HEK293 (cell line): ENCODE results near the gene NEURL2.
A peak's percentile ranks its signal among the peaks of the same experiment; 100 is the strongest.

ENCODE experiments used
- CTCF ChIP-seq: fragments of 450-650 bp; formaldehyde crosslinking; IDR thresholded peaks from 2 replicates; pipeline ENCODE4 v1.5.1; 2016; ENCODE audit warnings: missing biosample characterization, missing genetic modification characterization
- ELK4 ChIP-seq: IDR thresholded peaks from 2 replicates; pipeline ENCODE4 v1.6.1; 2011; ENCODE audit warnings: mild to moderate bottlenecking, low read depth, low read length, borderline replicate concordance
- PRDM1 ChIP-seq: fragments of 450-650 bp; formaldehyde crosslinking; IDR thresholded peaks from 2 replicates; pipeline ENCODE4; 2016; ENCODE audit warnings: missing biosample characterization, missing genetic modification characterization
- REST ChIP-seq: fragments of 450-650 bp; formaldehyde crosslinking; IDR thresholded peaks from 2 replicates; pipeline ENCODE4 v1.5.1; 2016; ENCODE audit warnings: missing biosample characterization, missing genetic modification characterization
- WT1 ChIP-seq: fragments of 450-650 bp; formaldehyde crosslinking; IDR thresholded peaks from 2 replicates; pipeline ENCODE4 v1.5.1; 2016; ENCODE audit warnings: missing biosample characterization, missing genetic modification characterization
- ZBTB44 ChIP-seq: fragments of 450-650 bp; IDR thresholded peaks from 2 replicates; pipeline ENCODE4 v1.5.1; 2018; ENCODE audit warnings: missing biosample characterization, mild to moderate bottlenecking, missing genetic modification characterization
- ZNF202 ChIP-seq: fragments of 450-650 bp; formaldehyde crosslinking; IDR thresholded peaks from 2 replicates; pipeline ENCODE4 v1.5.1; 2016; ENCODE audit warnings: missing biosample characterization, missing genetic modification characterization, borderline replicate concordance
- ZNF266 ChIP-seq: fragments of 450-650 bp; formaldehyde crosslinking; IDR thresholded peaks from 2 replicates; pipeline ENCODE4 v1.5.1; 2016; ENCODE audit warnings: missing biosample characterization, missing genetic modification characterization, low read depth
- ZNF280D ChIP-seq: fragments of 450-650 bp; formaldehyde crosslinking; IDR thresholded peaks from 2 replicates; pipeline ENCODE4 v1.5.1; 2016; ENCODE audit warnings: missing biosample characterization, missing genetic modification characterization
- ZNF292 ChIP-seq: fragments of 450-650 bp; formaldehyde crosslinking; IDR thresholded peaks from 2 replicates; pipeline ENCODE4 v1.5.1; 2016; ENCODE audit warnings: low read depth, missing biosample characterization, missing genetic modification characterization, borderline replicate concordance
- ZNF362 ChIP-seq: fragments of 450-650 bp; formaldehyde crosslinking; IDR thresholded peaks from 2 replicates; pipeline ENCODE4 v1.5.1; 2016; ENCODE audit warnings: missing biosample characterization, missing genetic modification characterization
- ZNF610 ChIP-seq: fragments of 450-650 bp; formaldehyde crosslinking; IDR thresholded peaks from 2 replicates; pipeline ENCODE4 v1.5.1; 2016; ENCODE audit warnings: missing biosample characterization, missing genetic modification characterization, borderline replicate concordance

GRCh38 chr20:45890985-45891983, at the start of gene NEURL2, which contains the start of gene CTSA:
- TF ChIP-seq ZNF266 (tag by site-specific recombination) (no peak), CTCF (tag by site-specific recombination) (peak; percentile 59), ZNF610 (tag by site-specific recombination) (peak; percentile 55; the same call in 1 of the 2 replicates), ZBTB44 (tag by site-specific recombination) (no peak), ZNF280D (no peak), WT1 (peak; percentile 68), ELK4 (no peak), ZNF292 (tag by site-specific recombination) (no peak), PRDM1 (tag by site-specific recombination) (no peak), REST (tag by site-specific recombination) (peak; percentile 58), ZNF362 (no peak), ZNF202 (no peak)
